ENCODE data around the gene SYT17.

Gene SYT17

GRCh38 chr16:19188406-19188805 lies 20.4 kb downstream of the SYT17 start:
- intact Hi-C loops (cut with DNase I; ENCODE audit: low total_unique reads) = no loop called here
- H3K36me3 ChIP-seq = no peaks in the 10 kb centered on the region
- no peak for TF ChIP-seq CTCF (IDR thresholded peaks at IDR 0.05)
- H3K4me1 ChIP-seq = peaks cover 0 to 7% (median 2%) of the 10 kb centered on the region in 4 donors
- H3K4me3 ChIP-seq = no peak overlapping the region
- no peaks in the 10 kb centered on the region for H3K9me3 ChIP-seq
- DNase-seq = no peak
- no peaks in the 10 kb centered on the region for H3K27me3 ChIP-seq
- no peak overlapping the region for H3K27ac ChIP-seq

GRCh38 chr16:19192865-19193264 lies 24.8 kb downstream of the SYT17 start:
- H3K27me3 ChIP-seq = no peaks in the 10 kb centered on the region
- TF ChIP-seq CTCF (IDR thresholded peaks at IDR 0.05) = no peak
- H3K4me1 ChIP-seq = peaks cover 0 to 4% (median 0%) of the 10 kb centered on the region in 4 donors
- intact Hi-C loops (cut with DNase I; ENCODE audit: low total_unique reads) = no loop called here
- no peaks in the 10 kb centered on the region for H3K9me3 ChIP-seq
- H3K27ac ChIP-seq = no peak overlapping the region
- DNase-seq = no peak
- no peak overlapping the region for H3K4me3 ChIP-seq
- H3K36me3 ChIP-seq = no peaks in the 10 kb centered on the region

- peaks cover 0 to 6% (median 0%) of the 10 kb centered on the region in 3 donors for H3K9me3 ChIP-seq
- no peak for TF ChIP-seq CTCF (IDR thresholded peaks at IDR 0.05)
- no peaks in the 10 kb centered on the region for H3K36me3 ChIP-seq
- no peaks in the 10 kb centered on the region for H3K4me1 ChIP-seq
- H3K27me3 ChIP-seq = no peaks in the 10 kb centered on the region
- intact Hi-C loops (cut with DNase I; ENCODE audit: low total_unique reads) = no loop called here
- H3K4me3 ChIP-seq = no peak overlapping the region
- no peak overlapping the region for H3K27ac ChIP-seq
- DNase-seq = no peak
Observed at GRCh38 chr16:19196871-19197270, 28.8 kb downstream of the SYT17 start.

- H3K36me3 ChIP-seq = no peaks in the 10 kb centered on the region
- H3K4me1 ChIP-seq = no peaks in the 10 kb centered on the region
- no peaks in the 10 kb centered on the region for H3K27me3 ChIP-seq
- intact Hi-C loops (cut with DNase I; ENCODE audit: low total_unique reads) = no loop called here
- no peak for TF ChIP-seq CTCF (IDR thresholded peaks at IDR 0.05)
- peak in 1 of 2 donors; percentile 29 for DNase-seq
- H3K4me3 ChIP-seq = no peak overlapping the region
- H3K27ac ChIP-seq = no peak overlapping the region
- H3K9me3 ChIP-seq = peaks cover 0 to 6% (median 0%) of the 10 kb centered on the region in 3 donors
Observed at GRCh38 chr16:19203374-19203966, 35.4 kb downstream of the SYT17 start.

- intact Hi-C loops (cut with DNase I; ENCODE audit: low total_unique reads) = no loop called here
- H3K4me3 ChIP-seq = no peak overlapping the region
- no peak for DNase-seq
- no peaks in the 10 kb centered on the region for H3K36me3 ChIP-seq
- H3K27ac ChIP-seq = no peak overlapping the region
- no peaks in the 10 kb centered on the region for H3K27me3 ChIP-seq
- H3K4me1 ChIP-seq = no peaks in the 10 kb centered on the region
- no peaks in the 10 kb centered on the region for H3K9me3 ChIP-seq
- TF ChIP-seq CTCF (IDR thresholded peaks at IDR 0.05) = no peak
Observed at GRCh38 chr16:19210280-19210924, 42.4 kb downstream of the SYT17 start.

Measured in tibial artery (tissue), 4 donors.